Heart right ventricle (tissue), 16 donors: ENCODE measurements around the gene ADK. TPM values are rescaled to one million over a fixed set of nuclear protein-coding genes. Genes with fewer than 3 reads are reported as not detected.

Source experiments
- ATAC-seq, 8 donors: fragments of 200-7000 bp; cut with Tn5 transposase; one replicate each; pipeline ENCODE4 v1.9.1; 2020; ENCODE audit warnings: mild to moderate bottlenecking in 8 of 8, moderate library complexity in 8 of 8, moderate number of reproducible peaks in 1 of 8
- DNase-seq, 2 donors: peaks; one replicate each; pipeline ENCODE4 v3.0.0-alpha.2; 2020
- H3K27ac ChIP-seq, 10 donors: fragments of 200-600 bp; sonication (generic) in 2 of 10; one replicate each; pipeline versions ENCODE4 v1.5.0 to v1.8.0; 2020 to 2022; ENCODE audit warnings: mild to moderate bottlenecking in 3 of 10
- H3K27me3 ChIP-seq, 7 donors: fragments of 200-600 bp; one replicate each; pipeline ENCODE4 v1.8.0; 2021 to 2022; ENCODE audit warnings: mild to moderate bottlenecking in 2 of 7
- H3K36me3 ChIP-seq, 9 donors: fragments of 200-600 bp; sonication (generic) in 1 of 9; one replicate each; pipeline versions ENCODE4 v1.5.0 to v1.8.0; 2020 to 2022; ENCODE audit warnings: mild to moderate bottlenecking in 2 of 9
- H3K4me1 ChIP-seq, 9 donors: fragments of 200-600 bp; sonication (generic) in 1 of 9; one replicate each; pipeline versions ENCODE4 v1.5.0 to v1.8.0; 2020 to 2022; ENCODE audit warnings: mild to moderate bottlenecking in 4 of 9
- H3K4me3 ChIP-seq, 10 donors: fragments of 200-600 bp; sonication (generic) in 2 of 10; one replicate each; pipeline versions ENCODE4 v1.5.0 to v1.8.0; 2020 to 2022; ENCODE audit warnings: mild to moderate bottlenecking in 7 of 10, moderate library complexity in 2 of 10
- H3K9me3 ChIP-seq, 11 donors: fragments of 200-600 bp in 10 of 11; sonication (generic) in 2 of 11; one replicate each; pipeline versions ENCODE4 v1.5.0 to v1.8.0; 2013 to 2022; ENCODE audit warnings: mild to moderate bottlenecking in 2 of 11, control low read depth in 1 of 11, moderate library complexity in 1 of 11
- CTCF ChIP-seq, 9 donors: fragments of 200-600 bp; sonication (generic) in 2 of 9; IDR thresholded peaks; one replicate each; pipeline versions ENCODE4 v1.5.0 to v1.8.0; 2021 to 2022; ENCODE audit warnings: antibody characterized with exemption in 9 of 9, mild to moderate bottlenecking in 5 of 9, moderate library complexity in 1 of 9
- WGBS, 2 donors: extraction: QIAGEN DNeasy Blood & Tissue Kit; methylation state at CpG; one replicate each; pipeline ENCODE4 v1.1.7; 2013; ENCODE audit warnings: inconsistent platforms in 1 of 2; 5-methylcytosine and 5-hydroxymethylcytosine counted together
- intact Hi-C, 10 donors: fragments of 100-400 bp; cut with DNase I; formaldehyde crosslinking; loops; one replicate each; pipeline versions ENCODE4 v1.11.1 to v1.14.2; 2022
- polyA plus RNA-seq, 2 donors: library from polyadenylated mRNA; stranded (reverse); fragments of 200-250 nt; gene quantifications; one replicate each; pipeline ENCODE4 v1.2.3, GENCODE V29; 2013
- total RNA-seq, 10 donors: library from RNA; stranded (reverse); fragmentation: NEBNext Ultra II Directional in 3 of 10; extraction: Animal tissue kit (Norgen Biotek cat#: 25700) in 3 of 10; gene quantifications; one replicate each; pipeline versions ENCODE4 v1.2.1 to v1.2.4, GENCODE V29; 2021 to 2023
- donor health status: Arrhythmogenic right ventricular cardiomyopathy.
- donor health status: ischemic (EF 13 %, LVEDD 7.1; RV severe dilation, severe dysfunction).
- donor health status: healthy with polysubstance abuse.
- donor health status: DM: no; HTN: yes; CAD: no.
- donor health status: DM: no; HTN: no; CAD: no.
- donor health status: ischemic (EF 25% LVEDD 6.9; RV normal size, moderate dysfunction).
- donor health status: ischemic (EF 25% LVEDD 5.7; RV mildly dilated, moderate dysfunction).
- donor health status: healthy.
- donor health status: DM: yes; HTN: yes; CAD: no.
- donor health status: Ischemic cardiomyopathy.
- donor health status: ischemic (EF 35%, LVEDD 5.7; RV mildly dilated, moderate dysfunction).
- donor health status: nonischemic (EF 11% LVEDD 7.7; RV severe dilation, severe dysfunction).
- donor health status: DM: yes; HTN: yes; CAD: no.
- donor health status: PGD.
- donor health status: ischemic (EF 29% LVEDD 5.4; RV normal size, mild dysfunction).
- donor health status: nonischemic (EF 23%, LVEDD 6.1; RV moderate dilation, normal function).

Gene ADK
- total and polyA plus RNA-seq, 12 donors: 13.0 to 50.0 (median 39.1) TPM

- no peaks in the 10 kb centered on the region for H3K27me3 ChIP-seq
- ATAC-seq (no peak), DNase-seq (peak in 1 of 2 donors; percentile 19)
- peaks cover 0 to 10% (median 5%) of the 10 kb centered on the region in 9 donors for H3K36me3 ChIP-seq
- intact Hi-C loops: loop anchor here in 5 of 10 donors (5.0 to 10.0 kb wide), 3 partner anchors 858 to 993 kb away; partner anchors contain the start of gene COMTD1 (in 4 of the 5)
- H3K4me3 ChIP-seq: no peak overlapping the region
- no peaks in the 10 kb centered on the region for H3K4me1 ChIP-seq
- H3K27ac ChIP-seq: no peak overlapping the region
- no peaks in the 10 kb centered on the region for H3K9me3 ChIP-seq
- peak; percentile 13 to 73 (median 57) for TF ChIP-seq CTCF (IDR thresholded peaks at IDR 0.05)
- WGBS, 2 donors: 6 to 11% methylated on average over 3 of the region's 3 CpGs
Observed at GRCh38 chr10:74244097-74244685, 93.2 kb downstream of the ADK start.

GRCh38 chr10:74244807-74245206 lies 93.8 kb downstream of the ADK start:
- H3K27ac ChIP-seq: no peak overlapping the region
- intact Hi-C loops: loop anchor here in 7 of 10 donors (1.0 to 10.0 kb wide), 5 partner anchors 852 to 992 kb away; partner anchors contain the start of gene COMTD1 (in 5 of the 7)
- no peaks in the 10 kb centered on the region for H3K27me3 ChIP-seq
- ATAC-seq (no peak), DNase-seq (no peak)
- peaks cover 0 to 10% (median 5%) of the 10 kb centered on the region in 9 donors for H3K36me3 ChIP-seq
- no peak for TF ChIP-seq CTCF (IDR thresholded peaks at IDR 0.05)
- no peak overlapping the region for H3K4me3 ChIP-seq
- H3K9me3 ChIP-seq: no peaks in the 10 kb centered on the region
- no peaks in the 10 kb centered on the region for H3K4me1 ChIP-seq
- 94 to 95% methylated on average over 2 of the region's 2 CpGs for whole genome bisulfite sequencing, 2 donors

- intact Hi-C loops: loop anchor here in 3 of 10 donors (5.0 to 10.0 kb wide), 3 partner anchors 851 to 991 kb away; partner anchors contain the start of gene COMTD1 (in 2 of the 3)
- Histone ChIP-seq H3K9me3 (no peaks in the 10 kb centered on the region), H3K4me3 (no peak overlapping the region), H3K27ac (no peak overlapping the region), H3K4me1 (no peaks in the 10 kb centered on the region), H3K27me3 (no peaks in the 10 kb centered on the region), H3K36me3 (peaks cover 0 to 10% (median 5%) of the 10 kb centered on the region in 9 donors)
- no peak for TF ChIP-seq CTCF (IDR thresholded peaks at IDR 0.05)
- ATAC-seq (no peak), DNase-seq (no peak)
Observed at GRCh38 chr10:74246495-74246894, 95.5 kb downstream of the ADK start.

- Histone ChIP-seq H3K36me3 (no peaks in the 10 kb centered on the region), H3K27me3 (no peaks in the 10 kb centered on the region), H3K27ac (no peak overlapping the region), H3K4me1 (no peaks in the 10 kb centered on the region), H3K9me3 (no peaks in the 10 kb centered on the region), H3K4me3 (no peak overlapping the region)
- intact Hi-C loops: loop anchor here in 4 of 10 donors (5.0 to 10.0 kb wide), 4 partner anchors 847 to 987 kb away; partner anchors contain the start of gene COMTD1 (in 2 of the 4)
- no peak for TF ChIP-seq CTCF (IDR thresholded peaks at IDR 0.05)
- no peak for DNase-seq
- 96 to 97% methylated on average over 1 of the region's 1 CpG for WGBS, 2 donors
- no peak for ATAC-seq
Observed at GRCh38 chr10:74249865-74250264, 98.8 kb downstream of the ADK start.
